H54 (cell line): ENCODE results near the gene UBAP2.
A peak's percentile ranks its signal among the peaks of the same experiment; 100 is the strongest.

Experiments used
- DNase-seq: peaks from one replicate; pipeline ENCODE4 v3.0.0; 2011; ENCODE audit warnings: low spot score, mixed read lengths; ENCODE audit not compliant: insufficient read length
- FAIRE-seq: peaks from 3 replicates; lab custom pipeline; 2011; peaks lifted over from hg19 to GRCh38; lab: Jason Lieb, UNC
- POLR2A ChIP-seq: IDR thresholded peaks from 2 replicates; pipeline ENCODE4 v1.6.1; 2011; ENCODE audit warnings: low read depth, mild to moderate bottlenecking, low read length

The UBAP2 gene

DNA sequence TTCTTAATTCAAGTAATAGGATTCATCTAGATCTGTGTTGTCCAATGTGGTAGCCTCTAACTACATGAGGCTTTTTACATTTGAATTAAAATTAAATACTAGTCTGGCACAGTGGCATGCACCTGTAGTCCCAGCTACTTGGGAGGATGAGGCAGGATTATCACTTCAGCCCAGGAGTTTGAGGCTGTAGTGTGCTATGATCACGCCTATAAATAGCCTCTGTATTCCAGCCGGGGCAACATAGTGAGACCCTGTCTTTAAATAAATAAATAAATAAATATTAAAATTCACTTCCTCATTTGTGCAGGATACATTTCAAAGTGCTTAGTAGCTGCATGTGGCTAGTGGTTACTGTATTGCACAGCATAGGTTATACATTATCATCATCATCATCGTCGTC is 139.9 kb downstream of the UBAP2 start:
- no peak for DNase-seq
- TF ChIP-seq POLR2A = no peak
- no peak for FAIRE-seq

DNA sequence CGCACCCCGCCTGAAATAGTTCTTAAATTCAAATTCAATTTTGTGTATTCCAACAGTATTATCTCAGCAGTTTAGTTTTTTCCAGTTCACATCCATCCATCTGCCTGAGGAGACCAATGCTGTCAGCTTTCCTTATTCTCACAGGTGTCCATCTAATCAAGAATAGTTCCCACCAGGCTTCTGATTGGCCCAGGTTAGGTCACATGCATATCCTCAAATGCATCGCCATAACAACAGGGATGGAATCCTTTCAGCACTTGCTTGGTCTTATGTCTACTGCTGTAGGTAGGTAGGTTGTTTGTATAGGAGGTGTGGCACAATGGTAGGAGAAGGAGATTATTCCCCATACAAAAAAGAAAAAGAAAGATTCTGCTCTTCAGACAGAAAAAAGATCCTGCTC is 140.6 kb downstream of the UBAP2 start:
- no peak for FAIRE-seq
- TF ChIP-seq POLR2A = no peak

DNA sequence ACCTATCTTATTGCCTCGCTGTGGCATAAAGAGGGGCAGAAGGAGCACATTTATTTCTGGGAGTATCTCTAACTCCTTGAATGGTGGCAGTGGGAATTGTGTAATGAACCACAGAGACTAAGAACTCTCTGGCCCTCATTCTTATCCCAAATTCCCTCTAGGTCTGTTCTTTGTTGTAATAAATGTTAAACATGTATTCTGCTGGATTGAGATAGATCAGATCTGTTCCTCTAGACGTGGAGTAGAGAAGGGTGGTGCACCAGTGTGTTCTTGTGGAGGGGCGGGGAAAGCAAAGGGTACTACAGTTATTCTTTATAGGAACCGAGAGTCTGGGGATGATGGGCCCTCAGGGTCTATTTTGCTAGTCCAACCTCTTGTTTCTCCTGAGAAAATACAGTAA is 141.3 kb downstream of the UBAP2 start:
- DNase-seq (no peak), FAIRE-seq (no peak)
- no peak for TF ChIP-seq POLR2A

More for the DNA sequence above, 140.6 kb downstream of the UBAP2 start:
- DNase-seq = no peak

DNA sequence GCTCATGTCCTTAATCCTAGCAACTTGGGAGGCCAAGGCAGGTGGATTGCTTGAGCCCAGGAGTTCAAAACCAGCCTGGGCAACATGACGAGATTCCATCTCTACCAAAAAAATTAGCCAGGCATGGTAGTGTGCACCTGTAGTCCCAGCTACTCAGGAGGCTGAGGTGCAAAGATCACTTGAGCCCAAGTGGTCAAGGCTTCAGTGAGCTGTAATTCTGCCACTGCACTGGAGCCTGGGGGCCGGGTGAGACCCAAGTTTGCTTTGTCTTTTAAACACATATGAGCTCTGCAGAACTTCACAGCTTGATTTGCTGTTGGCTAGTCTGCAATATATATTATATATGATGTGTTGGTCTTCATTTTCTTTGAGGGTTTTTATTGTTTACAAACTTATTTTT is 141.9 kb downstream of the UBAP2 start:
- no peak for FAIRE-seq
- no peak for TF ChIP-seq POLR2A
- no peak for DNase-seq

DNA sequence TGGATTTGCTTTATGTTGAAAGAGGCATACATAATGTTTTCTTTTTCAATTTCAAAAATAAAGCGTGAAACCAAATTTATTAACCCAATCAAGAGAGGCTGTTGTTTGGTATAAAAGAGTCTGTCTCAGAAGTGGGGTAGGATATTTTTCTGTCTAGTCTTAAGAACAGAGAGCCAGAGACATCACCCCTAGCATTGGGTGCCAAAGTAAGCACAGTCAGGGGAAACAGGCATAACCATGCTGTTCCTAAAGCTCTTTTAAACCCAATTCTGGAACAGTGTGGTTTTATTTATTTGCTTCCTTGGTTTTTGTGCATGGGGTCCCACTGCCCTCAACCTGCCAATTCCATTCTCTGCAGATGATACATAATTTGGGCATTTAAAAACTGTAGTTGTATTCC is 143.6 kb downstream of the UBAP2 start:
- FAIRE-seq = no peak
- no peak for TF ChIP-seq POLR2A
- DNase-seq = no peak

DNA sequence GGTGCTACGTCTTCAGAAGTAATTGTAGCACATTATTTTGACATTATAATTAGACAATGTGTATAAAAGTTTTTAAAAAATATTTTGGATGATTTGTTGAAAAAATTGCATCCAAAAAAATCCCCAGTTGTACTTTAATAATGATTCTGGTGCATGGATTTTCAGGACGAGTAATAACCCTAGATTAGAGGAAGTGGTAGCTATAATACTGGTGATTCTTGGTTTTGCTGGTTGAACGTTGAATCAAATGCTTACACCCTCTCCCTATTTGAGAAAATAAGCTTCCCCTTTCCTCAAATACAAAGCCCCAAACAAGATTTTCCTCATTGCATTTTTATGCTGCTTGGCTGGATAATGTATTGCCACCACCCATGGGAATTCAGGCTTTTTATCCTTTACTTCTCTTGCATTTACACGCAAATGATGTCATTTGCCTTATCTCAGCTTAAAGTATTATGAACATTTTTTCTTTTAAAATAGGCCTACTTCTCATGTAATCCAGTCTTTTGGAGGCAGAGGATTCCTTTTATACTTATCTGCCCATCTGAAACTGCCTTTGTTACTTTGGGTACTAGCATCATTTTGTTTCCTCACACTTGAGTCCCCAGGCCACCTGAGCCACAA is 145.4 kb downstream of the UBAP2 start:
- TF ChIP-seq POLR2A = no peak
- DNase-seq (no peak), FAIRE-seq (no peak)

DNA sequence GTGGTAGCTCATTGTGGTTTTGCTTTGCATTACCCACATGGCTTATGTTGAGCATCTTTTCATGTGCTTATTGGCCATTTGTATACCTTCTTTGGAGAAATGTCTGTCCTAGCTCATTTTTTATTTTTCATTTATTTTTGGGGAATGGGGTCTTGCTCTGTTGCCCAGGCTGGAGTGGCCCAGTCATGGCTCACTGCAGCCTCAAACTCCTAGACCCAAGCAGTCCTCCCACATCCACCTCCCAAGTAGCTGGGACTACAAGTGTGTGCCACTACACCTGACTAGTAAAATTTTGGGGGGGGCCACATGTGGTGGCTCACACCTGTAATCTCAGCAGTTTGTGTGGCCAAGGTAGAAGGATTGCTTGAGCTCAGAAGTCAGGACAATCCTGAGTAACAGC is 154.4 kb downstream of the UBAP2 start:
- no peak for FAIRE-seq
- DNase-seq = no peak
- TF ChIP-seq POLR2A = no peak

DNA sequence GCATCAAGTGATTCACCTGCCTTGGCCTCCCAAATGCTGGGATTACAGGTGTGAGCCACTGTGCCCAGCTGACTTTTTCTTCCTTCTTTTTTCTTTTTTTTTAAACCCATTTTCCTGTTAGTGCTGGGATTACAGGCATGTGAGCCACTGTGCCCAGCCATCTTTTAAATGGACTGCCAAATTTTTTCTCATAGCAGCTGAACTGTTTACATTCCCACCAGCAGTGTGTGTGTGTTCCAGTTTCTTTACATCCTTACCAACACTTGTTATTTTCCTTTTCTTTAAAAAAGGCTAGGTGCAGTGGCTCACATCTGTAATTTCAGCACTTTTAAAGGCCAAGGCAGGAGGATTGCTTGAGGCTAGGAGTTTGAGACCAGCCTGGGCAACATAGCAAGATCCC is 154.8 kb downstream of the UBAP2 start:
- no peak for FAIRE-seq
- no peak for TF ChIP-seq POLR2A
- DNase-seq = no peak

DNA sequence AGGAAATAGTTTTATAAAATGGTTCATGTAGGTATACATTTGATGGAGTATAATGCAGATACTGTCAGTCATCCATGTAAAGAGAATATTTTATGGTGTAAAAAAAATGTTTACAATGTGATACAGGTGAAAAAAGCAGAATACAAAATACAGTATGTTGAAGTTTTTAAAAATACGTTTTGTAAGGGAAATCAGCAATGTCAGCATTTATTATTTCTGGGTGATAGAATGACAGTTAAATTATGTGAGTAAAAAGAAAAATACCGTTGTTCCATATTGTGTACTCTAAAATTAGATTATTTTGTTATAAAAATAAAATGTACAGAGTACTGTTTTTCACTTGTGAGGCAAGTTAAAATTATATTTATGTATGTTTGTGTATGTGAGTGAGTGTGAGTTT is 162.7 kb downstream of the UBAP2 start:
- no peak for TF ChIP-seq POLR2A
- no peak for DNase-seq
- FAIRE-seq = no peak

DNA sequence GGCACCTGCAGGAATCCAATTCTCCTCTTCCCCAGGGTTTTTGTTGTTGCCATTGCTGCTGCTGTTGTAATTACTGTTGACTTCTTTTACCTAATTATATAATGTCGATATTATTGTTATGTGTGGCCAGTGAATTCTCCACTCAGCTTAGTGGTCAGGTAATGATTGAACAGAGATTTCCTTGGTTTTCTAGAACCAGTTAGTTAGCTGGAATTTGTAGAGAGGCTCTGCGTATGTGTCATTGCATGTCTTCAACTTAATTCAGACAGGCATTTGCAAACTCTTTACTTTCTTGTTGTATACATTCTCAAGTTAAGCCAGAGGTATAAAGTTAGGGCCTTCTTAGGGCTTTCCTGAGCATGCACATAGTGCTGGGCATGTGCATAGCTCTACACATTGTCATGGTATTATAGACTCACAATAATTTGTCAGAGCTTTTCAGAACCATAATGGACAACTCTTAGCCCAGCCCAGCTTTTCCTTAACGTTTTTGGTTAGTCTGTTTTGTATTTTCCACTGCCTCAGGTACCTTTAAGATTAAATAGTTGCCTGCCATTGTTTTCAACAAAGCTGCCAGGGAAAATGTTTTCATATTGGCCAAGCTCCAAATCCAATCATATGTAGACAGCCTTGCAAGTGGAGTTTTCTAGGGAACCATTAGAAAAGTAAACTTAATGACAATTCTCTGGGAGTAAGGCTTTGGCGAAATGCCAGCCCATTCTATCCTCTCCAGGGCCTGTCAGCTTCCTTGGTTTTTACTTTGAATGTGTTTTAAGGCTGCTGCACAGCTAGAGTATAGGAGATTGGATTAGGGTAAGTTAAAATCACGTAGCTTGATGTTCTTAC is 163.6 kb downstream of the UBAP2 start:
- FAIRE-seq = no peak
- TF ChIP-seq POLR2A = no peak
- no peak for DNase-seq

DNA sequence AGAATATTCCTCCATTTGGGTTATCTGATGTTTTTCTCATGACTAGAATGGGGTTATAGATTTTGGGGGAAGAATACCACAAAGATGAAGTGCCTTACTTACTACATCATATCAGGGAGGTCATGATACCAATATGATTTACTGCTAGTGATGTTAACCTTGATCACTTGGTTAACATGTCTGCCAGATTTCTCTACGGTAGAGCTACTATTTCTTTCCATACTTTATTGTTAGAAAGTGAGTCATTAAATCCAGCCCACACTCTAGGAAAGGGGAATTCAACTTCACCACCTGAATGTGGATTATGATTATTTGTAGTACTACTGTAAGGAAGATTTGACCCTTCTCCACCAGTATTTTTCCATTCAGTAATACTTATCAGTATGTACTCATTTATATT is 167.1 kb downstream of the UBAP2 start:
- FAIRE-seq = peak; percentile 30
- TF ChIP-seq POLR2A = no peak

DNA sequence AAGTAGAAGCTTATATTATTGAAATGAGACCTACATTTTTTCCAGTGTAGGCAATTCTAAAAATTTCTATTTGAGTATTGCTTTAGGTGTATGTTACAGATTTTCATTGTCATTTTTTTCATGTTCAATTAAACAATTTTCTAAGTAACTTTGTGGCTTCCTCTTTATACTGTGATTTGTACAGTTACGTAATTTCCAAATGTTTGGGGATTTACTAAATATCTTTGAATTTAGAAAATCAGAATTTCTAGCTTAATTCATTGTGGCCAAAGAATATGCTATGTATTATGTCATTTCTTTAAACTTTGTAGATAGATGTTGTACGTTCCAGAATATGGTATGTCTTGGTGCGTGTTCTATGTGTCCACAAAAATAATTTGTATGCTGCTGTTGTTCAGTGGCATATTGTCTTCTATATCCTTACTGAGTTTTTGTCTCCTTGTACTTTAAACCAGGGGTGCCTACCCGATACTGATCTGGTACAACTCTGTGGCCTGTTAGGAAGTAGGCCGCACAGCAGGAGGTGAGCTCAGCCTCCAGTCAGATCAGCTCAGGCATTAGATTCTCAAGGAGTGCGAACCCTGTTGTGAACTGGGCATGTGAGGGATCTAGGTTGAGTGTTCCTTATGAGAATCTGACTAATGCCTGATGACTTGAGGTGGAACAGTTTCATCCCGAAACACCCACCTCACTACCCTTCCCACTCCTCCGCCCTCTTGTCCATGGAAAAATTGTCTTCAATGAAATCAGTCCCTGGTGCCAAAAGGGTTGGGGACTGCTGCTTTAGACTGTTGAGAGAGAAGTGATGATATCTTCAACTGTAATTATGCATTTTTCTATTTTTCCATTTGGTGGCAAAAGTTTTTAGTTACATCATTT is 168.2 kb downstream of the UBAP2 start:
- TF ChIP-seq POLR2A = no peak
- DNase-seq (peak; percentile 9), FAIRE-seq (peak; percentile 90)

More for the DNA sequence above, 167.1 kb downstream of the UBAP2 start:
- DNase-seq = no peak

DNA sequence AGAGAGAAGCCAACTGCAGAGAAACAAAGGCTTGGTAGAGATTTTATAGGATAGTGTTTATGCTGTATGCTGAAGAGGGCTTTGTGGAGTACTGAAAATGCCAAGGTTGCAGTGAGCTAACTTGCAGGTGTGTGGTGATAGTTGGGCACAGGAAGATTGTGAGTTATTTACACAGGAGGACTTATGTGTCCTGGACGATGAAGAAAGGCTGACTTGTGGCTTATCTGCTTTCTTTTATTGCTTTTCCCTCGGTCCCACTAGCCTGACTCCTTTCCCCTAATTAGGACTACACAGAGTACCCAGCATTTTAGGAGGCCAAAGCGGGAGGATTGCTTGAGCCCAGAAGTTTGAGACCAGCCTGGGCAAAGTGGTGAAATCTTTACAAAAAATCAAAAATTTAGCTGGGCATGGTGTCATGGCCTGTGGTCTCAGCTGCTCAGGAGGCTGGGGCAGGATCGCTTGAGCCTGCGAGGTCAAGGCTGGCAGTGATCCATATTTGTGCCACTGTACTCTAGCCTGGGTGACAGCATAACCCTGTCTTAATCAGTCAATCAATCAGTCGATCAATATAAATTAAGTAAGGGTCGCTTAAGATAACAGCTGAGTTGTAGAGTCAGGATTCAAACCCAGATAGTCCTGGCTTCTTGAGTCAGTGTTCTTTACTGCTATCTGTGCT is 169.9 kb downstream of the UBAP2 start:
- FAIRE-seq (no peak), DNase-seq (no peak)
- no peak for TF ChIP-seq POLR2A
